ENCODE data around the gene TLX1.

Gene TLX1

GRCh38 chr10:101130984-101131961 is at the start of gene TLX1:
Gene TLX1 (plus strand): TSS chr10:101131300. CDS start chr10:101131542, 242 bp downstream.
- no peak for DNase-seq (ENCODE audit: low read depth)

- no peak for DNase-seq (ENCODE audit: low read depth)
Measured at GRCh38 chr10:101085846-101086245, 45.3 kb upstream of the TLX1 start.

GRCh38 chr10:101087376-101087775 is 43.7 kb upstream of the TLX1 start:
- no peak for DNase-seq (ENCODE audit: low read depth)

GRCh38 chr10:101087965-101088364 is 43.1 kb upstream of the TLX1 start:
- no peak for DNase-seq (ENCODE audit: low read depth)

GRCh38 chr10:101089520-101090299 is 41.4 kb upstream of the TLX1 start:
- DNase-seq (ENCODE audit: low read depth), result no peak

- no peak for DNase-seq (ENCODE audit: low read depth)
Measured at GRCh38 chr10:101090597-101090996, 40.5 kb upstream of the TLX1 start.

GRCh38 chr10:101091546-101092290 is 39.4 kb upstream of the TLX1 start:
- DNase-seq (ENCODE audit: low read depth), result no peak

GRCh38 chr10:101092881-101093354 is 38.2 kb upstream of the TLX1 start:
- no peak for DNase-seq (ENCODE audit: low read depth)

GRCh38 chr10:101094121-101094879 is 36.8 kb upstream of the TLX1 start:
- no peak for DNase-seq (ENCODE audit: low read depth)

- no peak for DNase-seq (ENCODE audit: low read depth)
Measured at GRCh38 chr10:101095004-101095403, 36.1 kb upstream of the TLX1 start.

- DNase-seq (ENCODE audit: low read depth), result peak; percentile 48
Measured at GRCh38 chr10:101095550-101096213, 35.4 kb upstream of the TLX1 start.

- no peak for DNase-seq (ENCODE audit: low read depth)
Measured at GRCh38 chr10:101096378-101096777, 34.7 kb upstream of the TLX1 start.

- no peak for DNase-seq (ENCODE audit: low read depth)
Measured at GRCh38 chr10:101097881-101098280, 33.2 kb upstream of the TLX1 start.

GRCh38 chr10:101099901-101100300 is 31.2 kb upstream of the TLX1 start:
- DNase-seq (ENCODE audit: low read depth), result no peak

- DNase-seq (ENCODE audit: low read depth), result no peak
Measured at GRCh38 chr10:101101372-101101881, 29.7 kb upstream of the TLX1 start.

- no peak for DNase-seq (ENCODE audit: low read depth)
Measured at GRCh38 chr10:101103430-101103829, 27.7 kb upstream of the TLX1 start.

GRCh38 chr10:101106351-101106750 is 24.7 kb upstream of the TLX1 start:
- DNase-seq (ENCODE audit: low read depth), result no peak

GRCh38 chr10:101107771-101108170 is 23.3 kb upstream of the TLX1 start:
- DNase-seq (ENCODE audit: low read depth), result no peak

GRCh38 chr10:101110856-101111523 is 20.1 kb upstream of the TLX1 start:
- no peak for DNase-seq (ENCODE audit: low read depth)

- no peak for DNase-seq (ENCODE audit: low read depth)
Measured at GRCh38 chr10:101111547-101111946, 19.6 kb upstream of the TLX1 start.

Data from activated T-helper 9 cell treated with anti-CD3 and anti-CD28 coated beads, Interleukin-2, amount 50 U/mL, for 16 hours (primary cell).